Mucosa of descending colon (tissue), 3 donors: Measurements from ENCODE around the gene FHIT. TPM values are rescaled to one million over a fixed set of nuclear protein-coding genes. Genes with fewer than 3 reads are reported as not detected.
"Not testable (repeated sequence)": the region's sequence is repeated elsewhere in the genome, so short reads cannot be mapped to it uniquely, and the experiment has no call there.

Source experiments
- ATAC-seq: fragments of 200-7000 bp; cut with Tn5 transposase; one replicate; pipeline ENCODE4 v1.9.1; 2020; ENCODE audit warnings: mild to moderate bottlenecking, moderate library complexity
- DNase-seq, 3 donors: peaks; one replicate each; pipeline ENCODE4 v3.0.0-alpha.2; 2020
- H3K36me3 ChIP-seq: fragments of 200-600 bp; one replicate; pipeline ENCODE4 v1.8.0; 2021; ENCODE audit warnings: low read depth, mild to moderate bottlenecking
- H3K4me1 ChIP-seq: fragments of 200-600 bp; one replicate; pipeline ENCODE4 v1.8.0; 2021; ENCODE audit warnings: low read depth, mild to moderate bottlenecking
- H3K4me3 ChIP-seq: fragments of 200-600 bp; one replicate; pipeline ENCODE4 v1.8.0; 2021; ENCODE audit warnings: mild to moderate bottlenecking
- H3K9me3 ChIP-seq: fragments of 200-600 bp; one replicate; pipeline ENCODE4 v1.8.0; 2021; ENCODE audit warnings: mild to moderate bottlenecking
- CTCF ChIP-seq: fragments of 200-600 bp; IDR thresholded peaks from one replicate; pipeline ENCODE4 v1.8.0; 2022; ENCODE audit warnings: antibody characterized with exemption, mild to moderate bottlenecking
- intact Hi-C, 2 donors: fragments of 100-400 bp; cut with DNase I in 1 of 2; cut with micrococcal nuclease in 1 of 2; formaldehyde crosslinking; loops; one replicate each; pipeline versions ENCODE4 v1.11.0 to v1.11.1; 2022; cut with DNase I, micrococcal nuclease
- total RNA-seq, 3 donors: library from RNA; stranded (reverse); fragmentation: NEBNext Ultra II Directional in 2 of 3; extraction: Animal tissue kit (Norgen Biotek cat#: 25700) in 2 of 3; gene quantifications; one replicate each; pipeline versions ENCODE4 v1.2.1 to v1.2.4, GENCODE V29; 2021 to 2023
- donor health status: DM: no; HTN: no; CAD: no; lungs with moderate emphysema.
- donor health status: DM: no; HTN: no; CAD: no.
- donor health status: DM: no; HTN: yes; CAD: no.

Gene FHIT
- total RNA-seq, 3 donors from 2014 or later = 8.9 to 20.7 (median 18.6) TPM

GRCh38 chr3:61194892-61195538 lies 56.2 kb downstream of the FHIT start:
- H3K36me3 ChIP-seq = no peaks in the 10 kb centered on the region
- no peak overlapping the region for H3K4me3 ChIP-seq
- H3K9me3 ChIP-seq = no peaks in the 10 kb centered on the region
- DNase-seq (no peak), ATAC-seq (peak; percentile 48)
- TF ChIP-seq CTCF = no peak
- no peaks in the 10 kb centered on the region for H3K4me1 ChIP-seq
- intact Hi-C loops = no loop called here

GRCh38 chr3:61192222-61192621 lies 59.0 kb downstream of the FHIT start:
- TF ChIP-seq CTCF = no peak
- no peak overlapping the region for H3K4me3 ChIP-seq
- DNase-seq (no peak), ATAC-seq (no peak)
- H3K9me3 ChIP-seq = no peaks in the 10 kb centered on the region
- H3K36me3 ChIP-seq = no peaks in the 10 kb centered on the region
- no peaks in the 10 kb centered on the region for H3K4me1 ChIP-seq
- intact Hi-C loops = no loop called here

GRCh38 chr3:61190205-61190604 lies 61.0 kb downstream of the FHIT start:
- H3K4me3 ChIP-seq, H3K9me3 ChIP-seq, ATAC-seq, H3K36me3 ChIP-seq, H3K4me1 ChIP-seq, intact Hi-C loops, DNase-seq: not testable (repeated sequence)

GRCh38 chr3:61186030-61186429 lies 65.2 kb downstream of the FHIT start:
- H3K4me3 ChIP-seq = no peak overlapping the region
- no peaks in the 10 kb centered on the region for H3K9me3 ChIP-seq
- peaks cover 4% of the 10 kb centered on the region for H3K4me1 ChIP-seq
- TF ChIP-seq CTCF = no peak
- ATAC-seq = no peak
- intact Hi-C loops = no loop called here
- no peaks in the 10 kb centered on the region for H3K36me3 ChIP-seq
- no peak for DNase-seq

GRCh38 chr3:61184956-61185355 lies 66.3 kb downstream of the FHIT start:
- no peaks in the 10 kb centered on the region for H3K36me3 ChIP-seq
- H3K9me3 ChIP-seq = no peaks in the 10 kb centered on the region
- H3K4me1 ChIP-seq = peaks cover 4% of the 10 kb centered on the region
- no peak overlapping the region for H3K4me3 ChIP-seq
- no peak for TF ChIP-seq CTCF
- ATAC-seq (no peak), DNase-seq (no peak)
- intact Hi-C loops = no loop called here

GRCh38 chr3:61182662-61183061 lies 68.6 kb downstream of the FHIT start:
- intact Hi-C loops = no loop called here
- no peak for DNase-seq
- H3K9me3 ChIP-seq = no peaks in the 10 kb centered on the region
- TF ChIP-seq CTCF = no peak
- no peak overlapping the region for H3K4me3 ChIP-seq
- no peaks in the 10 kb centered on the region for H3K36me3 ChIP-seq
- peaks cover 4% of the 10 kb centered on the region for H3K4me1 ChIP-seq
- ATAC-seq = no peak
